ENCODE measurements around the gene NAALADL1. TPM values are rescaled to one million over a fixed set of nuclear protein-coding genes. Genes with fewer than 3 reads are reported as not detected.

NAALADL1 gene
- total and polyA plus RNA-seq, 9 of the 15 experiments (the other 6 are each of a cell fraction or from before 2014, with no cell fraction given): 0.06 to 0.72 (median 0.22) TPM; not detected in 4

DNA sequence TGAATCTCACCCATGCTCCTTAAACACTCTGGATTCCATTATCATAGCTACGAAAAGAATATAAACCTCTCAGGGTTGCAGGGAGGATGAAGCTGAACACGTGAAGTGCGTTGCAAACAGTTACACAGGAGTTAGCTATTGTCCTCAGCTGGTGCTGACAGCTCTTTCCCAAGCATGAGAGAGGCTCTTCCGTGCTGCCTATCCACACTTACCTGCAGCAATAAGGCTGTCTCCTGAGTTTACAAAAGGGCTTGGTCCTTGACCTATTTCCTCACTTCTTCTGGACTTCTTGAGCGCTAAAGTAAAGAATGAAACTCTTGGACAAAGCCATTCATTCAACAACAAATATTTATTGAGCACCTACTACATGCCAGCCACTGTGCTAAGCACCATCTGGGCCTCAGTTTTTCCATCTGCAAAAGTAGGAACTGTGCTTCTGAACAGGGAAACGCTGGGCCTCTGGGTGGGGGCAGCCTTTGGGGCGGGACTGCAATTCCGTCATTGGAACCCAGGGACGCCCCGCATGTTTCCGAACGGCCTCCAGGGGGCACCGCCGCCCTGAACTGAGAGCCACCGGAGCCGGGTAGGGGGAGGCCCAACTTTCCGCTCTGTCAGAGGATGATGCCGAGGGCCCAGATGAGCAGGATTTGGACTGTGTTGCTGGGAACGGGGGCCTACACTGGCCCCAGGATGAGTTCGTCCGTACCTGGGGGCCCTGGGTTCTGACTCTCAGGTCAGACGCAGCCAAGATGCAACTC, 45.0 kb downstream of the NAALADL1 start (continued):
- TF ChIP-seq ATF3 (IDR thresholded peaks at IDR 0.05) (no peak), ATF3 (CRISPR knock-in tag; conservative IDR thresholded peaks at IDR 0.05) (peak; percentile 39; the same call in 1 of the 2 replicates), ZNF79 (CRISPR knock-in tag; IDR thresholded peaks at IDR 0.05; ENCODE audit: low read depth) (no peak), GABPB2 (CRISPR knock-in tag; conservative IDR thresholded peaks at IDR 0.05) (no peak), ZNF263 (CRISPR knock-in tag; IDR thresholded peaks at IDR 0.05; ENCODE audit: borderline replicate concordance) (peak; percentile 32; the same call in 1 of the 2 replicates), PHF20 (IDR thresholded peaks at IDR 0.05; ENCODE audit: partially characterized antibody) (no peak), EP300 (IDR thresholded peaks at IDR 0.05; ENCODE audit: low read length) (peak; percentile 15; the same call in 1 of the 2 replicates), WHSC1 (IDR thresholded peaks at IDR 0.05; ENCODE audit: low read length) (no peak), ZNF699 (CRISPR knock-in tag; IDR thresholded peaks at IDR 0.05; ENCODE audit: insufficient replicate concordance) (no peak), VEZF1 (CRISPR knock-in tag; IDR thresholded peaks at IDR 0.05) (peak; percentile 82), EWSR1 (IDR thresholded peaks at IDR 0.05; ENCODE audit: borderline replicate concordance, low read depth, partially characterized antibody) (no peak)
- TF ChIP-seq, protein P1, sequence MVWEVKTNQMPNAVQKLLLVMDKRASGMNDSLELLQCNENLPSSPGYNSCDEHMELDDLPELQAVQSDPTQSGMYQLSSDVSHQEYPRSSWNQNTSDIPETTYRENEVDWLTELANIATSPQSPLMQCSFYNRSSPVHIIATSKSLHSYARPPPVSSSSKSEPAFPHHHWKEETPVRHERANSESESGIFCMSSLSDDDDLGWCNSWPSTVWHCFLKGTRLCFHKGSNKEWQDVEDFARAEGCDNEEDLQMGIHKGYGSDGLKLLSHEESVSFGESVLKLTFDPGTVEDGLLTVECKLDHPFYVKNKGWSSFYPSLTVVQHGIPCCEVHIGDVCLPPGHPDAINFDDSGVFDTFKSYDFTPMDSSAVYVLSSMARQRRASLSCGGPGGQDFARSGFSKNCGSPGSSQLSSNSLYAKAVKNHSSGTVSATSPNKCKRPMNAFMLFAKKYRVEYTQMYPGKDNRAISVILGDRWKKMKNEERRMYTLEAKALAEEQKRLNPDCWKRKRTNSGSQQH (CRISPR knock-in tag; IDR thresholded peaks at IDR 0.05): no peak
- TF ChIP-seq, protein P2, sequence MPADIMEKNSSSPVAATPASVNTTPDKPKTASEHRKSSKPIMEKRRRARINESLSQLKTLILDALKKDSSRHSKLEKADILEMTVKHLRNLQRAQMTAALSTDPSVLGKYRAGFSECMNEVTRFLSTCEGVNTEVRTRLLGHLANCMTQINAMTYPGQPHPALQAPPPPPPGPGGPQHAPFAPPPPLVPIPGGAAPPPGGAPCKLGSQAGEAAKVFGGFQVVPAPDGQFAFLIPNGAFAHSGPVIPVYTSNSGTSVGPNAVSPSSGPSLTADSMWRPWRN (IDR thresholded peaks at IDR 0.05; ENCODE audit: low read depth): no peak
- TF ChIP-seq, protein P3, sequence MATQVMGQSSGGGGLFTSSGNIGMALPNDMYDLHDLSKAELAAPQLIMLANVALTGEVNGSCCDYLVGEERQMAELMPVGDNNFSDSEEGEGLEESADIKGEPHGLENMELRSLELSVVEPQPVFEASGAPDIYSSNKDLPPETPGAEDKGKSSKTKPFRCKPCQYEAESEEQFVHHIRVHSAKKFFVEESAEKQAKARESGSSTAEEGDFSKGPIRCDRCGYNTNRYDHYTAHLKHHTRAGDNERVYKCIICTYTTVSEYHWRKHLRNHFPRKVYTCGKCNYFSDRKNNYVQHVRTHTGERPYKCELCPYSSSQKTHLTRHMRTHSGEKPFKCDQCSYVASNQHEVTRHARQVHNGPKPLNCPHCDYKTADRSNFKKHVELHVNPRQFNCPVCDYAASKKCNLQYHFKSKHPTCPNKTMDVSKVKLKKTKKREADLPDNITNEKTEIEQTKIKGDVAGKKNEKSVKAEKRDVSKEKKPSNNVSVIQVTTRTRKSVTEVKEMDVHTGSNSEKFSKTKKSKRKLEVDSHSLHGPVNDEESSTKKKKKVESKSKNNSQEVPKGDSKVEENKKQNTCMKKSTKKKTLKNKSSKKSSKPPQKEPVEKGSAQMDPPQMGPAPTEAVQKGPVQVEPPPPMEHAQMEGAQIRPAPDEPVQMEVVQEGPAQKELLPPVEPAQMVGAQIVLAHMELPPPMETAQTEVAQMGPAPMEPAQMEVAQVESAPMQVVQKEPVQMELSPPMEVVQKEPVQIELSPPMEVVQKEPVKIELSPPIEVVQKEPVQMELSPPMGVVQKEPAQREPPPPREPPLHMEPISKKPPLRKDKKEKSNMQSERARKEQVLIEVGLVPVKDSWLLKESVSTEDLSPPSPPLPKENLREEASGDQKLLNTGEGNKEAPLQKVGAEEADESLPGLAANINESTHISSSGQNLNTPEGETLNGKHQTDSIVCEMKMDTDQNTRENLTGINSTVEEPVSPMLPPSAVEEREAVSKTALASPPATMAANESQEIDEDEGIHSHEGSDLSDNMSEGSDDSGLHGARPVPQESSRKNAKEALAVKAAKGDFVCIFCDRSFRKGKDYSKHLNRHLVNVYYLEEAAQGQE (IDR thresholded peaks at IDR 0.05; ENCODE audit: borderline replicate concordance): no peak; the same call in 1 of the 2 replicates
- TF ChIP-seq, protein P3 (CRISPR knock-in tag; IDR thresholded peaks at IDR 0.05; ENCODE audit: low read depth): no peak

All from K562 (cell line).